HL-60/S4 (cell line): ENCODE data around the gene UBE2E2.

Experiments used
- in situ Hi-C: fragments of 300-500 bp; cut with MboI; formaldehyde crosslinking; loops from 2 replicates; pipeline ENCODE4 v1.14.3; 2022; ENCODE audit warnings: low sequenced_read_pairs

The UBE2E2 gene

GRCh38 chr3:23501201-23501802, 298.2 kb downstream of the UBE2E2 start:
- in situ Hi-C loops: no loop called here

DNA sequence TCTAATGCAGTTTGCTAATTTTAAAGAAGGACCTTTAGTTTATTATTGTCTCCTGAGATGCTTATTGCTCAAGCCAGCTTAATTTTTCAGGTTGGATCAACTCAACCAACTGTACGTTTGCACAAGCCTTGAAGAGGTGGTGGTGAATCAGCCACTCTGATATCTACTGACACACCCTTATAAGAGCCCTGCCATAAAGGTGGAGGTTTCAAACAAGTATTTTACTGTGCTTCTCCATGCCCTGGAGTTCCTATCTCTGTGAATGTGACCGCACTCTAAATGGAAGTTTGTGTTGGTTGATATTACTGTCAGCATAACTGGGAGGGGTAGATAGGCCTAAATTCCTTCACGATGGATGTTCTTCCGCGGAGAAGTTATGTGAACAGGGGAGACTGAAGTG, 305.3 kb downstream of the UBE2E2 start:
- in situ Hi-C loops: no loop called here

GRCh38 chr3:23518441-23518840, 315.3 kb downstream of the UBE2E2 start:
- in situ Hi-C loops: no loop called here

GRCh38 chr3:23519314-23520208, 316.4 kb downstream of the UBE2E2 start:
- in situ Hi-C loops: no loop called here

GRCh38 chr3:23527326-23527725, 324.2 kb downstream of the UBE2E2 start:
- in situ Hi-C loops: no loop called here

- in situ Hi-C loops: no loop called here
Observed at GRCh38 chr3:23533596-23533995, 330.5 kb downstream of the UBE2E2 start.

DNA sequence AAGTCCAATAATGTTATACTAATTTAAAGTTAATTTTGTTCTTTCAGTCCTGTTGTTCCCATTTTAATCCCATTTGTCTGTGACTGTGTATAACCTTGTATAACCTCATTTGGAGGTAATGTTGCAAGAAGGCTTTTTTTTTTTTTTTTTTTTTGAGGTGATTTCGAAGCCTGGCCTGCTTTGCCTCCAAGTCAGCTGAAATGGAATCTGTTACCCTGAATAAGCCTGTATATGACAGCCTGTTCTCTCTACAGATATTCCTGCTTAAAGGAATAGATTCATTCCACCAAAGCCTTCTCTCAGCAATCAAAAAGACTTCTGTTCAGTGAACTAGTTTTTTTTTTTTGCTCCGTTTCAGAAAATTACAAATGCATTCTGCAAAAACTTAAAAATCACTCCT, 330.9 kb downstream of the UBE2E2 start:
- in situ Hi-C loops: no loop called here

DNA sequence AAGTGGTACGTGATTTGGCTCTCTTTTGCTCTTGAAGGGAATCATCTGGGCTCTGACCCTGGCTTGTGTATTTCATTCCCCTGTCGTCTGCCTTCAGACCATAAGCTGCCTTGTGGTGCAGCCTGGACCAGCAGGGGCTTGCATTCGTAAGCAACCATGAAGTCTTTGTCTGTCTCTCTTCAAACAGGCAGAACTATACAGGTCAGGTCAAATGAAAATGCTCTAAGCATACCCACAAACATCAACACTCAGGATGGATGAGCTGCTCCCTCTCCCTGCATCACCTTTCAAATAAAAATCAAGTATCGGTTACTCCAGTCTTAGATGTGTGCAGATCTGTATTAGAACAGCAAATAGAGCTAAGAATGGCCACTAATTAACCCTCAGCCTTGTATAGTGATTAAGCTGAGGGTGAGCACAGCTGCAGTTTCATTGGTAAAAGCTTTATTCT, 334.0 kb downstream of the UBE2E2 start:
- in situ Hi-C loops: no loop called here

- in situ Hi-C loops: no loop called here
Observed at GRCh38 chr3:23539185-23539584, 336.1 kb downstream of the UBE2E2 start.

DNA sequence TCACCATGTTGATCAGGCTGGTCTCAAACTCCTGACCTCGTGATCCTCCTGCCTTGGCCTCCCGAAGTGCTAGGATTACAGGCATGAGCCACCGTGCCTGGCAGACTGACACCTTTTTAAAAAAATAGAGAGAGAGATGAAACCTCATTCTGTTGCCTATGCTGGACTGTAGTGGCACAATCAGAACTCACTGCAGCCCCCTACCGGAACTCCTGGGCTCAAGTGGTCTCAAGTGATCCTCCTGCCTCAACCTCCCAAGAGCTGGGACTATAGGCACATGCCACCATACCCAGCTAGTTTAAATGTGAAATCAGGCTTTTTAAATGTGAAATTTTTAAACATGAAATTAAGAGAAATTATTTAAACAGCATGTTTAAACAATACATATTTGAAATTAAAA, 337.5 kb downstream of the UBE2E2 start:
- in situ Hi-C loops: no loop called here

- in situ Hi-C loops: no loop called here
Observed at GRCh38 chr3:23542079-23542478, 339.0 kb downstream of the UBE2E2 start.

- in situ Hi-C loops: no loop called here
Observed at GRCh38 chr3:23546181-23546580, 343.1 kb downstream of the UBE2E2 start.

DNA sequence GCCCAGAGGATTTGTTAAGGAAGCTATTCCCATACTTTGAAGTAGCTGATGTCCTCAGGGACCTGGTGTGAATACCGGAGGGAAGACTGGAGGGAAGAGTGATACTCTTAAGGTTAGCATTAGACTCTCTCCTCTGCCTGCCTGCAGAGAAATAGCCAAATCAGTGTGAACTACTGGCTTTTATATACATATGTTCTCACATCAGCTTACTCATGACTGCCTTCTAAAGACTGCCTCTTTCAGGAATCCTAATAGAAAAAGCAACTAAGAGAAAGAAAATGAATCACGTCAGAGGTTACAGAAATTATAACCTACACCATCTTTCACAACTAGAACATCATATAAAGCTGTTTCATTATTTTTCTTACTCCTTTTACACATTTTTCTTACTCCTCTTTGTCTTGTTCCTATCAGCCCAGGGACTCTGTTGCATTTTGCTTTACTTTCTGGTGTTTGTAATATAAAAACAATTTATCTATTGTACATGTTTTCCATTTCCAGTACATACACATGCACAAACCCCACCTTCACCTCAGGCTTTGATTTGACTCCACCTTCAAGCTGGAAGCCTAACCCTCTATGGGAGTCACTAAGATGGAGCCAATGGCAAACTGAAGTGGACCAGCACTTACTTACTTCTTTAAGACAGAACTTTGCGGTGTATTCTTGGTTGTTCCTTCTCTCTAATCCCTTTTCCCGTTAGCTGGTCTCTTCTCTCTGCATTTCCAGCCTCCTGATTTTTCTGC, 345.0 kb downstream of the UBE2E2 start:
- in situ Hi-C loops: no loop called here

- in situ Hi-C loops: no loop called here
Observed at GRCh38 chr3:23548706-23549105, 345.6 kb downstream of the UBE2E2 start.

DNA sequence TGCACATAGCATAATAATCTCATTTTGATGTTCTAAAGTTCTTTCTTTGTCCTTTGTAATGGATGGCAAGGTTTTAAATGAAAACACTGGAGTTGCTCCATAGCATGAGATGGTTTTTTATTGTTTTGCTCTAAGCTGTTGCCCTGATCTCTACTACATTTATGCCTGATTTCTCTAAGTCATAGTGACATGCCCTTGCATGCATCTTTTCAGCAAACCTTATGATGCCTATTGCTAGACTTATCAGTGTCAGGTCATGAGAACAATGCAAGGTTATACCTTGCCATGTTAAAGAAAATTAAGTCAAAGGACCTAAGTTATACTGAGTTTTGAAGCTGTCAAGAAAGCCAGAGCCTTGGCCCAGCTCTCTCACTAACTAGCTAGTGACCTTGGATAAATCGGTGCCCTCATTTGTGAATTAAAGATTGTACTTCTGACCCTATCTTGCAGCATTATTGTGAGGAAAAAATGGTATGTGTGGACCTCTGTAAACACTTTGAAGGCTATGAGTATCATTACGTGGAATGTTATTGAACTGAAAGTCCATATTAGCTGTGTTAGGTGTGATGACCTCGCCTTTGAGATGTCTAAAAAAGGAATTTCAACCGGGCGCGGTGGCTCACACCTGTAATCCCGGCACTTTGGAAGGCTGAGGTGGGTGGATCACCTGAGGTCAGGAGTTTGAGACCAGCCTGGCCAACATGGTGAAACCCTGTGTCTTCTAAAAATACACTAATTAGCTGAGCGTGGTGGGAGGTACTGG, 346.2 kb downstream of the UBE2E2 start:
- in situ Hi-C loops: no loop called here

DNA sequence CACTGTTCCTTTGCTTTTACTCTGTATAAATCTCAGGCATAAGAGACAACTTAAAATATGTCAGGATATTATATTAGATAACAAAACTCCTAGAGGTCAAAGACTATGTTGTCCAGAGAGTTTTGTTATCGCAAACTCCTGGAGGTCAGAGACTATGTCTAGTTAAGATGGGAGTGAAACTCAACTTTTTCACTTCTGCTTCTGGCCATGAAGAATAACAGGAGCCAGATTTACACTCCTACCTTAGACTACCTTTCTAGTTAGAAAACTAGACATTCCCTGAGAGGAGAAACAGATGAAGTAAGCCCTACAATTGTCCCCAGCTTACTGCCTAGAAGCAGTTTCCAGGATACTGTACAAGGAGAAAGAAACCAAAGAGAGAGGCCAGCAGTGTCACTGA, 347.3 kb downstream of the UBE2E2 start:
- in situ Hi-C loops: no loop called here

DNA sequence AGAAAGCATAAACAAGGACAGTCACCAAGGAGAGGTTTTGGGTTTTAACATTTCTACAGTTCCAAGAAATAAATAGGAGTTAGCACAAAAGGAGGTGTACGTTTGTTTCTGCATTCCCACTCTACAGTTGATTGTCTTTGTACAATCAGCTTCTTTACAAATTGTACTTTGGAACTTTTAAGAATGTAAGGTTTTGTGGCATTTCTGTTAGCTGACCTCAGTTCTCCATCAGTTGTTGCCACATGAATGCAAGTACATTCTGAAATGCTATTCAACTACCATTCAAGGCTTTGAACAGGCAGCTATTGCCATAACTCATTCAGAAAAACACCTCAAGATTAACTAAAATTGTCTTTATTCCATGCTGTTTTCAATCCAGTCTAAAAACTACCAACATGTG, 349.4 kb downstream of the UBE2E2 start:
- in situ Hi-C loops: no loop called here

DNA sequence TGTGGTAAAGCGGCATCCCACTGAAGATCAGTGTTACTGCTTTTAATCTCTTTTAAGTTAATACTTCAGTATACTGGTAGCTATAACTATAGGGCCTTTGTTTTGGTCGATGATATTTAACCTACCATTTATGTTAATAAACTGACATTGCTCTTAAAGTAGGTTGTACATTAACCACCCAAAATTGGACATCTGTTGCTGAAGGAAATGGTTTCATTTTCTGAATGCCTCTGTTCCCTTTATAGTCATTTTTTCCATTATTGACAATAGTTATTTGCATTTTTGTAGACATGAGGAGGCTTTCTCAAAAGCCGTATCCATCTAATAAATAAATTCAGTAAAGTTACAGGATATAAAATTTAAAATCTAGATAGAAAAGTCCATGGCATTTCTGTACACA, 350.2 kb downstream of the UBE2E2 start:
- in situ Hi-C loops: no loop called here

- in situ Hi-C loops: no loop called here
Observed at GRCh38 chr3:23565041-23565775, 362.1 kb downstream of the UBE2E2 start.

DNA sequence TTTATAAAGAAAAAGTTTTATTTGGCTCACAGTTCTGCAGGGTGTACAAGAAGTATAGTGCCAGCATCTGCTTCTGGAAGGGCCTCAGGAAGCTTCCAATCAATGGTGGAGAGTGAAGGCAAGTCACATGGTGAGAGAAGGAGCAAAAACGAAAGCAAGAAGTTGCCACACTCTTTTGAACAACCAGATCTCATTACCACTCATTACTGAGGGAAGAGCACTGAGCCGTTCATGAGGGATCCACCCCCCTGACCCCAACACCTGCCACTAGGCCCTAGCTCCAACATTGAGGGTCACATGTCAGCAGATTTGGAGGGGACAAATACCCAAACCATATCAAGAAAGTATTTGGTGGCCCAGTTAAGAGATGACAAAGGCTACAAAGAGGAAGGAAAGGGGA, 363.4 kb downstream of the UBE2E2 start:
- in situ Hi-C loops: no loop called here
